Activated T-helper 17 cell treated with anti-CD3 and anti-CD28 coated beads, Interleukin-2, amount 50 U/mL, for 72 hours (primary cell): Measurements from ENCODE around the gene USB1. TPM values are rescaled to one million over a fixed set of nuclear protein-coding genes. Genes with fewer than 3 reads are reported as not detected.
"Not testable (repeated sequence)": the region's sequence is repeated elsewhere in the genome, so short reads cannot be mapped to it uniquely, and the experiment has no call there.

Experiments
- ATAC-seq: fragments of 150-1000 bp; cut with Tn5 transposase; replicated peaks from 2 replicates; pipeline ENCODE4 v1.10.0; 2021; ENCODE audit warnings: mild to moderate bottlenecking, moderate library complexity
- H3K27ac Mint-ChIP-seq: one replicate; pipeline ENCODE4 v1.8.0; 2022; ENCODE audit warnings: mixed read lengths
- H3K27me3 Mint-ChIP-seq: one replicate; pipeline ENCODE4 v1.8.0; 2022; ENCODE audit warnings: mixed read lengths
- H3K36me3 Mint-ChIP-seq: one replicate; pipeline ENCODE4 v1.8.0; 2022; ENCODE audit warnings: low read depth, mild to moderate bottlenecking, mixed read lengths
- H3K4me1 Mint-ChIP-seq: one replicate; pipeline ENCODE4 v1.8.0; 2022; ENCODE audit warnings: mixed read lengths
- H3K4me3 Mint-ChIP-seq: one replicate; pipeline ENCODE4 v1.8.0; 2022; ENCODE audit warnings: mild to moderate bottlenecking, mixed read lengths
- H3K9me3 Mint-ChIP-seq: one replicate; pipeline ENCODE4 v1.8.0; 2022; ENCODE audit warnings: mixed read lengths
- total RNA-seq, 2 donors: library from RNA; stranded (reverse); gene quantifications; one replicate each; pipeline ENCODE4 v1.2.3, GENCODE V29; 2022

The USB1 gene
- total RNA-seq, 2 donors from 2014 or later, result 33.7 to 56.6 TPM

GRCh38 chr16:57962046-57962445 is 39.2 kb upstream of the USB1 start:
- no peaks in the 10 kb centered on the region for H3K9me3 Mint-ChIP-seq
- no peaks in the 10 kb centered on the region for H3K27me3 Mint-ChIP-seq
- no peaks in the 10 kb centered on the region for H3K36me3 Mint-ChIP-seq
- no peaks in the 10 kb centered on the region for H3K4me1 Mint-ChIP-seq
- H3K27ac Mint-ChIP-seq, result no peak overlapping the region
- no peak overlapping the region for H3K4me3 Mint-ChIP-seq
- no peak for ATAC-seq

- Mint-ChIP-seq H3K36me3 (no peaks in the 10 kb centered on the region), H3K4me1 (no peaks in the 10 kb centered on the region), H3K27ac (no peak overlapping the region), H3K9me3 (no peaks in the 10 kb centered on the region), H3K4me3 (no peak overlapping the region), H3K27me3 (no peaks in the 10 kb centered on the region)
- ATAC-seq, result no peak
Observed at GRCh38 chr16:57962756-57963155, 38.5 kb upstream of the USB1 start.

- no peaks in the 10 kb centered on the region for H3K27me3 Mint-ChIP-seq
- no peaks in the 10 kb centered on the region for H3K36me3 Mint-ChIP-seq
- no peak for ATAC-seq
- H3K4me3 Mint-ChIP-seq, result no peak overlapping the region
- no peaks in the 10 kb centered on the region for H3K4me1 Mint-ChIP-seq
- no peak overlapping the region for H3K27ac Mint-ChIP-seq
- no peaks in the 10 kb centered on the region for H3K9me3 Mint-ChIP-seq
Observed at GRCh38 chr16:57964157-57964700, 37.0 kb upstream of the USB1 start.

GRCh38 chr16:57966204-57966771 is 34.9 kb upstream of the USB1 start:
- Mint-ChIP-seq H3K4me3 (no peak overlapping the region), H3K27me3 (no peaks in the 10 kb centered on the region), H3K36me3 (no peaks in the 10 kb centered on the region), H3K9me3 (no peaks in the 10 kb centered on the region), H3K4me1 (no peaks in the 10 kb centered on the region), H3K27ac (no peak overlapping the region)
- no peak for ATAC-seq

GRCh38 chr16:57966986-57967385 is 34.2 kb upstream of the USB1 start:
- ATAC-seq, result no peak
- no peaks in the 10 kb centered on the region for H3K36me3 Mint-ChIP-seq
- peaks cover 3% of the 10 kb centered on the region for H3K27me3 Mint-ChIP-seq
- no peak overlapping the region for H3K4me3 Mint-ChIP-seq
- H3K9me3 Mint-ChIP-seq, result no peaks in the 10 kb centered on the region
- no peak overlapping the region for H3K27ac Mint-ChIP-seq
- H3K4me1 Mint-ChIP-seq, result no peaks in the 10 kb centered on the region

GRCh38 chr16:57967916-57968315 is 33.3 kb upstream of the USB1 start:
- Mint-ChIP-seq H3K4me3 (no peak overlapping the region), H3K9me3 (no peaks in the 10 kb centered on the region), H3K4me1 (no peaks in the 10 kb centered on the region), H3K36me3 (no peaks in the 10 kb centered on the region), H3K27me3 (peaks cover 4% of the 10 kb centered on the region), H3K27ac (no peak overlapping the region)
- ATAC-seq, result no peak

- no peak overlapping the region for H3K27ac Mint-ChIP-seq
- no peaks in the 10 kb centered on the region for H3K9me3 Mint-ChIP-seq
- peaks cover 4% of the 10 kb centered on the region for H3K27me3 Mint-ChIP-seq
Observed at GRCh38 chr16:57969451-57970123, 31.6 kb upstream of the USB1 start.

GRCh38 chr16:57970319-57970718 is 30.9 kb upstream of the USB1 start:
- no peak overlapping the region for H3K4me3 Mint-ChIP-seq
- no peaks in the 10 kb centered on the region for H3K36me3 Mint-ChIP-seq
- ATAC-seq, result no peak

More at GRCh38 chr16:57969451-57970123, 31.6 kb upstream of the USB1 start:
- Mint-ChIP-seq H3K36me3 (no peaks in the 10 kb centered on the region), H3K4me3 (no peak overlapping the region), H3K4me1 (no peaks in the 10 kb centered on the region)
- ATAC-seq, result no peak

GRCh38 chr16:57970970-57971369 is 30.2 kb upstream of the USB1 start, which contains the start of gene CNGB1:
CNGB1 (minus strand) TSS chr16:57971128; CDS start chr16:57967286, 3,842 bp downstream.
- ATAC-seq, result no peak
- no peaks in the 10 kb centered on the region for H3K9me3 Mint-ChIP-seq
- no peaks in the 10 kb centered on the region for H3K4me1 Mint-ChIP-seq
- H3K27me3 Mint-ChIP-seq, result peaks cover 4% of the 10 kb centered on the region
- H3K36me3 Mint-ChIP-seq, result no peaks in the 10 kb centered on the region
- H3K4me3 Mint-ChIP-seq, result no peak within 1 kb of the TSS
- no peak within 1 kb of the TSS for H3K27ac Mint-ChIP-seq

More at GRCh38 chr16:57970319-57970718, 30.9 kb upstream of the USB1 start:
- Mint-ChIP-seq H3K27me3 (peaks cover 4% of the 10 kb centered on the region), H3K4me1 (no peaks in the 10 kb centered on the region), H3K27ac (no peak overlapping the region), H3K9me3 (no peaks in the 10 kb centered on the region)

- Mint-ChIP-seq H3K27me3 (peaks cover 4% of the 10 kb centered on the region), H3K27ac (no peak overlapping the region), H3K4me3 (no peak overlapping the region), H3K4me1 (no peaks in the 10 kb centered on the region), H3K36me3 (no peaks in the 10 kb centered on the region), H3K9me3 (no peaks in the 10 kb centered on the region)
- ATAC-seq, result no peak
Observed at GRCh38 chr16:57971848-57972247, 29.4 kb upstream of the USB1 start.

GRCh38 chr16:57972306-57972705 is 28.9 kb upstream of the USB1 start:
- no peaks in the 10 kb centered on the region for H3K36me3 Mint-ChIP-seq
- H3K4me3 Mint-ChIP-seq, result no peak overlapping the region
- no peak for ATAC-seq

GRCh38 chr16:57976331-57976796 is 24.8 kb upstream of the USB1 start:
- H3K36me3 Mint-ChIP-seq, result no peaks in the 10 kb centered on the region
- H3K9me3 Mint-ChIP-seq, result no peaks in the 10 kb centered on the region
- ATAC-seq, result no peak
- H3K27me3 Mint-ChIP-seq, result peaks cover 4% of the 10 kb centered on the region
- no peak overlapping the region for H3K27ac Mint-ChIP-seq
- no peaks in the 10 kb centered on the region for H3K4me1 Mint-ChIP-seq
- no peak overlapping the region for H3K4me3 Mint-ChIP-seq

More at GRCh38 chr16:57972306-57972705, 28.9 kb upstream of the USB1 start:
- H3K4me1 Mint-ChIP-seq, result no peaks in the 10 kb centered on the region
- H3K27ac Mint-ChIP-seq, result no peak overlapping the region
- no peaks in the 10 kb centered on the region for H3K9me3 Mint-ChIP-seq
- peaks cover 4% of the 10 kb centered on the region for H3K27me3 Mint-ChIP-seq

- H3K27me3 Mint-ChIP-seq, result no peaks in the 10 kb centered on the region
- H3K36me3 Mint-ChIP-seq, result no peaks in the 10 kb centered on the region
- no peaks in the 10 kb centered on the region for H3K4me1 Mint-ChIP-seq
- no peak overlapping the region for H3K27ac Mint-ChIP-seq
- ATAC-seq, result no peak
- no peaks in the 10 kb centered on the region for H3K9me3 Mint-ChIP-seq
- H3K4me3 Mint-ChIP-seq, result no peak overlapping the region
Observed at GRCh38 chr16:57977418-57978069, 23.7 kb upstream of the USB1 start.

- H3K27me3 Mint-ChIP-seq, H3K27ac Mint-ChIP-seq, ATAC-seq, H3K9me3 Mint-ChIP-seq, H3K4me1 Mint-ChIP-seq, H3K36me3 Mint-ChIP-seq, H3K4me3 Mint-ChIP-seq: not testable (repeated sequence)
Observed at GRCh38 chr16:57978070-57978465, 23.1 kb upstream of the USB1 start.
